Fibroblast of upper back skin (primary cell): Measurements from ENCODE around the gene HYAL1.
"Not testable (repeated sequence)": the region's sequence is repeated elsewhere in the genome, so short reads cannot be mapped to it uniquely, and the experiment has no call there.

Experiments used
- DNase-seq: peaks from one replicate; pipeline ENCODE4 v3.0.0-alpha.2; 2013

Gene HYAL1

DNA sequence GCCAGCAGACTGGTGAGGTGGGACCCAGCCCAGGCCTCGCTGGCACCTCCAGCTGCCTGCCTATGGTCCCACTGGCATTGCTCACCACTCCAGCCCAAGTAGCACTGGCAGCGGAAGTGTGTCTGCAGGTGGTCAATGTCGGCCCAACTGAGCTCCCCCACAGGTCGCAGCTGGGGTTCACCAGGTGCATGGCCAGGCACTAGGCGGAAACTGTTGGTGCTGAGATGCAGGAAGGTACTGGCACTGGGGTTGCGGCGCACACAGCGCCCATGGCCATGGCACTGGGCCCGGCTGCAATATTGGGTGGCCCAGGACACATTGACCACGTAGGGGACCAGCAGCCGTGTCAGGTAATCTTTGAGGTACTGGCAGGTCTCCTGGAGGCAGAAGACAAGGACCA lies 14.8 kb upstream of the HYAL1 start:
- no peak for DNase-seq

DNA sequence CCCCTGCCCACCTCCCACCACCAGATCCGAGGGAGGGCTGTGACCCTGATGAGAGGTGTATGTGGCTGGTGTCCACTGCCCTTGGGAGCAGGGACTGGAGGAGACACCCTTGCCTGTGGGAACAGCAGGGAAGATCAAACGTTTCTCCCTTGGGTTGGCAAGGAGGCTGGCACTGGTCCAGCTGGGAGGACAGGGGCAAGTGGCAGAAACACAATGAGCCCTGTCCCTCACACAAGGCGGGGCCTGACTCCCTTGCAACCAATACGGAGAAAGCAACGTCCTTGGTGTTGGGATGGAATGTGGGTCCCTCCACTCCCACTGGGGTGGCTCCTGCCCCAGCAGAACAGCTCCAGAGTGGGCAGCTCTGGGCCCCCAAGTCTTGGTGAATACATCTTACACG lies 13.9 kb upstream of the HYAL1 start:
- no peak for DNase-seq

DNA sequence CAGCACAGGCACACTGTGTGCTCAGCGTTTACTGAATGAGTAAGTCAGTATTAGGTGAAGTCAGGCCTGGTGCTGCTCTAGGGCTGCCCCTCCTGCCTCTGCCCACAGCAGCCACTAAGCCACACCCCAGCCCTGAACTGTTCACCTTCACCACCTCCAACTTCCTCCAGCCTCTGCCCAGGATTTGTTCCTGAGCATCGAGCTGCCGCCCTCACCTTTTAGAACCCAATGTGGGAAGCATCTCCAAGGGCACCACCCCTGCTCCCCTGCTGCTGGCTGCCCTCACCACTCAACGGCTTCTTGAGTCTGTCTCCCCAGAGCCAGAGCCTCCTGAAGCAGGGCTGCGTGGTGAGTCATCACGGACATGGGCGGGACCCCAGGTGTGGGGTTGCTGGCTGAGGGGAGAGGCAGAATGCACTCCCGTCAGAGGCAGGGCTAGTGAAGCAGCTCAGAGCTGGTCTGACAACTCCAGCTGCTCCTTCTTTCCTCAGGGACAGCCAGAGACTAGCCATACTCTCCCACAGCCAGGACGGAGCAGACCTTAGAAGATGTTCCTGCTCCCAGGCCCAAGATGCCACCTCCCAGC lies 13.4 kb upstream of the HYAL1 start:
- no peak for DNase-seq

- no peak for DNase-seq
Measured at GRCh38 chr3:50314816-50315215, 11.4 kb upstream of the HYAL1 start.

DNA sequence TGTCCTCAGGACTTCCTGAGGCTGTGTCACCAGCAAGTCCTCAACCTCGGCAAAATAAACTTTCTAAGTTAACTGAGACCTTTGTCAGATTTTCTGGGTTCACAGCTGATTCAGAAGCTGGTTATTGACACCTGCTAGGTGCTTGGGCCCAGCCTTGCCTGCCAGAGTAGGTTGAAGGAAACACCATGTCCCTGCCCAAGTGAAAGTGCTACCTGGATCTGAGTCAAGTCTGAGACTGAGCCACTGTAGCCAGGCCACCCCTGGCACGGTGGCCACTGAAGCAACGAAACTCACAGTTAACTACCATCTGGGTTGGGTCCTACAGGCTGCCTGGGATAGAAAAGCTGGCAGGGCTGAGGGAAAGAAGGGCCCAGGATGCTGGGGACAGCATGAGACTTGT lies 11.0 kb upstream of the HYAL1 start:
- DNase-seq: no peak

GRCh38 chr3:50312041-50312440 lies 8.7 kb upstream of the HYAL1 start:
- DNase-seq: not testable (repeated sequence)

DNA sequence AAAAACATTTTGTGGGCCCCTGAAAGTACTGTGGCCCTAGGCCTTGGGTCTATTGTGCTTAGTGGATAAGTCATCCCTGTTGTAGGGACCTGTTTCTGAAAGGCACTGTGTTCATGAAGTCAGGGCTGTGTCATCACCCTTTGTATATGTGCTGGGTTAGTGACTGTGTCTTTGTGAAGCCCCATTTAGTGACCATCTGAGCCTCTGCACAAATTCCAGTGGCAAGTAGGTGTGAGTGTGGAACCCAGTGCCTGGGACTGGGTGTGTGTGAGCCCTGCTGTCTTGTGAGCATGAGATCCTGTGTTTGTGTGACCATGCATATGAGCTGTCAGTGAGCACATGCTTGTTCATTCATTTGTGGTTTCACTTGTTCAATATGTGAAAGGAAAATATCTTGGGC lies 1.2 kb upstream of the HYAL1 start:
- no peak for DNase-seq

GRCh38 chr3:50302095-50303012 lies 1.0 kb downstream of the HYAL1 start:
- no peak for DNase-seq

GRCh38 chr3:50300681-50301254 lies 2.6 kb downstream of the HYAL1 start:
- DNase-seq: no peak

DNA sequence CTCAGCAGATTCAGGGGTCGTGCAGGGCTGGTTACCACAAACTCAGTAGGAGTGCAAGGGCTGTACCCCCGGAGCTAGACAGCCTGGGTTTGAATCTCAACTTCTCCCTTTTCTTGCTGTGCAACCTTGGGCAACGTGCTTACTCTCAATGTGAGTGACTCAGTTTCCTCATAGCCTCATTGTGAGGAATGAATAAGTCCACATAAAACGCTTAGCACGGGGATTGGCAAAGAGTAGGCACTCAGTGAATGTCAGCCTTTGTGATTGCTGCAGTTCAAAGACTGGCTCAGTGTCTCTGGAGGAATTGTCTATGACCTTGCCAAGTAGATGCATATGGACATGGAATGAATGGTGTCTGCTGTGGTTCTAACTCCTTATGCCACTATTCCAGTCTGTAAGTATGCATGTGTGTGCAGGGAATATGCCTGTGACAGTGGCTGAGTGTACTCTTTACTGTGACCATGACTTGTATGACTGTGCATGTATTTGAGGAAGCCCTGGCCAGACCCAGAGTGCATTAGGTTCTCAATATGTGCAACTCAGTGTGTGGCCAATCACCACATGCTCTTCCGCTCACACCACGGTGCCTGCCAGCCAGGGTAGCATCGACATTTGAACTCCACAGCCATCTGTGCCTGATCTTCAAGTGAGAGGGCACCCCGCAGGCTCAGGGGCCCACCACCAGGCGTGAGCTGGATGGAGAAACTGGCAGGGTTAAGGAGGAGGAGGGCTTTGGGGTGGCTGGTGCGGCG lies 3.3 kb downstream of the HYAL1 start:
- DNase-seq: peak; percentile 28

DNA sequence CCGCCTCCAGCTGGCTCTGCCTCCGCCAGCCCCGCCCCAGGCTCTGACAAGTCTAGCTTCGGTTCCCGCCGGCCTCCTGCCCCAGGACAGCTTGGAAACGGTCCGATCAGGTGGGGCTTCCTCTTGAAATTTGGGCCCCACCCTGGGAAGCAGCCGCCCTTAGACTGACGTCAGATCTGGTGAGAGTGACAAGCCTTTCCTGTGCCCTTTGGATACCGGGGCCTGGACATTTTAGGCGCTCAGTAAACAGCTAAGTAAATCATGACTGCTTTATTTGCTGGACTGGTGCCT lies 3.8 kb downstream of the HYAL1 start:
- no peak for DNase-seq

DNA sequence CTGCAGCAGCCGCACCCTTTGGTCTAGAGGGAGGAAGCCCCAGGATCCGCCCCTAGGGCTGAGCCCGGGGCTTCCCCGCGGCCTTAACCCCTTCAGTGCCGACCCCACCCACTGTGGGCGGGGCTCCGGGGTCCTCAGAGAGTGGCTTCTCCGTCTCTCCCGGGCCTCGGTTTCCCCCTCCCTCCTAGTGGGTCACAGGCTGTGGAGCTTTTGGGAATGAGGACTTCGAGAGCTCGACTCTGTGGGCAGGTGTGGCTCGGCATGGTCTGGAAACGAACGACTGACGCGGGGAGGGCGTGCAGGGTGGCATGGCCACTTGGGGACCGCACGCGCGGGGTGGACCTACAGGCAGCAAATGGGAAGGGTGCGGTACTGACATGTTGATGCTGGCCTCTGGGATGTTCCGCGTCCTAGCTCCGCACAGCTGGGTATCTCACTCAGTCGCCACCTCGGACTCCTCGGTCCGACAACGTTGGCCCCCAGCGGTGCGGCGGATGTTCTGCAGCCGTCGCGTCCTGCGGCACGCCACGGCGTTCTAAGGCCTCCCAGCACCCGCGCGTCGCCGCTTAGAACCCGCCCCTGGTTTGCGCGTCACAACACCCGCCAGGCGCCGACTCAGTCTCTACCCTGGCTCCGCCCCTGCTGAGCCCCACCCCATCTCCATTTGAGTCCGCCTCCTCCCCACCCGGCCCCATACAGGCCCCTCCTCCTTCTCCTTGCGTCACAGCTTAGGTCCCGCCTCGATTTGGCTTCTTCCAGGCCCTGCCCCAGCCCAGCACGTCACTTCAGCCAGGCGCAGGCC lies 4.3 kb downstream of the HYAL1 start, which contains the start of the genes HYAL3 and NAA80:
Gene HYAL3 (minus strand): TSS at position 570 of the 802 bp plus-strand sequence. CDS start 3,803 bp downstream, outside the sequence.
Gene NAA80 (minus strand): TSS at position 570 of the 802 bp plus-strand sequence. CDS start 1,942 bp downstream, outside the sequence.
- peak; percentile 99 for DNase-seq

GRCh38 chr3:50297896-50298725 lies 5.3 kb downstream of the HYAL1 start:
- DNase-seq: no peak

DNA sequence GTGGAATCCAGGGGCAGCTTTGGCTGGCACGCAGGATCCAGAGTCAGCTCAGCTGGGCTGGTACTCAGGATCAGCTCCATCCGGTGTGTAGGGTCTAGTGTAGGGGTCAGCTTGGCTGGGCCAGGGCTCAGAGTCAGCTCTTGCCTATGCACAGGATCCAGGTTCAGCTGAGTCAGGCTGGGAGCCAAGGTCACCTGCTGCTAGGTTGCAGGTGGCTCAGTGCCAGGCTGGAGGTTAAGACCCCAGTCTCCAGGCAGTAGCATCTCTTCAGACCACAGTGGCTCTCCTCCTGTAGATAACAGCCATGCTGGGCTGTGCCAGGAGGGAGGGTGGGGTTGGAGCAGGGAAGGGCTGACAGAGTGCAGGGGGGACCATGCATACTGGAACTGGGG lies 6.0 kb downstream of the HYAL1 start:
- no peak for DNase-seq

GRCh38 chr3:50296721-50297383 lies 6.5 kb downstream of the HYAL1 start:
- no peak for DNase-seq

DNA sequence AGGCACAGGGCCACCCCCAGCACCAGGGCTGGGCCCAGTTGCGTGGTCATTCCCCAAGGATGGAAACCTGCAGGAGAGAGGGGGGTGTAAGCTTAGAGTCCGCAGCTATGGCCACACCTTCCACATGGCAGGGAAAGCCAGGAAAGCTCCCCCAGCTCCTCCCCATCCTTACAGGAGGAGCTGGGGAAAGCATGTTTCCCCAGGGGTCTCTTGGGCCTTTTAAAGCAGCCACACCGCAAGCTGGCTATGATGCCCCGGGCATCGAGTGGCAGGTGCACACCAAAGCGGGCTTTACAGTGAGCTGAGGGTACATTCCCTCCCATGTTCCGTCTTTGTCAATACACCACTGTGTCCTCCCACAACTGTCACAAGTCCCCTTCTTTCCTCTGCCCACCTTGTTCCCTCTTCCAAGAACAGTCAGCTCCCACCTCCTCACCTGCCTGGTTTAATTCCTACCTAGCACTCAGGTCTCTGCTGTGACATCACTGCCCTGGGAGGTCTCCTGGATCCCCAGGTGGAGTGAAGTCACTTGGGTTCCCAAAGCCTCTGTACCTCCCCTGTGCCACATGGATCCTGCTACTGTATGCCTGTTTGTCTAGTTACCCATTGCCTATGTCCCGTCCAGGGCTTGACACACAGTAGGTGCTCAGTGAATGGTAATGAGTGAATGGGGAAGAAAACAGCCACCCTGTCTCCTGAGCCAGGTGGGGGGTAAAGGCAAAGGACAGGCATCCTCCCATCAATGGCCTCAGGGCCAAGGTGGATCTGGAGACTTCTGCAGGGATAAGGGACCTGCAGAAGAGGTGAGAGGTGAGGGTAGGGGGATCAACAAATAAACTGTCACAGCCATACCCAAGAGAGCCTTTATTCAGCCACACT lies 7.6 kb downstream of the HYAL1 start:
- DNase-seq: no peak

GRCh38 chr3:50294492-50295403 lies 8.6 kb downstream of the HYAL1 start:
- DNase-seq: no peak

GRCh38 chr3:50294089-50294488 lies 9.3 kb downstream of the HYAL1 start:
- no peak for DNase-seq
